ENCODE data around the gene DNAJC10.
"Not testable (repeated sequence)": the region's sequence is repeated elsewhere in the genome, so short reads cannot be mapped to it uniquely, and the experiment has no call there.

The DNAJC10 gene

GRCh38 chr2:182686763-182687162 is 29.3 kb upstream of the DNAJC10 start:
- H3K27me3 ChIP-seq (ENCODE audit: insufficient read depth, low read length); H2AFZ ChIP-seq (ENCODE audit: insufficient read depth, low read length, poor library complexity); H3K4me3 ChIP-seq (ENCODE audit: low read depth, low read length); H3K79me1 ChIP-seq (ENCODE audit: low read length); H3K9ac ChIP-seq (ENCODE audit: low read length); H2BK12ac ChIP-seq (ENCODE audit: low read length); H4K91ac ChIP-seq (ENCODE audit: low read depth, low read length); H3K18ac ChIP-seq (ENCODE audit: low read length); H3K4ac ChIP-seq (ENCODE audit: low read depth, low read length); H3K9me3 ChIP-seq (ENCODE audit: insufficient read depth, low read depth, low read length); H2AK5ac ChIP-seq (ENCODE audit: low read length); H4K12ac ChIP-seq (ENCODE audit: low read depth, low read length); H3K23ac ChIP-seq (ENCODE audit: low read length); H3K36me3 ChIP-seq (ENCODE audit: control insufficient read depth in 1 of 2, insufficient read depth in 2 of 2, low read length in 2 of 2); H3K4me2 ChIP-seq (ENCODE audit: low read length); H3K4me1 ChIP-seq (ENCODE audit: control insufficient read depth in 1 of 2, insufficient read depth in 2 of 2, low read length in 2 of 2); H4K8ac ChIP-seq (ENCODE audit: low read depth, low read length); H2BK5ac ChIP-seq (ENCODE audit: low read depth, low read length, poor library complexity); DNase-seq; H2BK120ac ChIP-seq (ENCODE audit: insufficient read depth, low read length, poor library complexity); H3K27ac ChIP-seq (ENCODE audit: low read depth, low read length); H3K14ac ChIP-seq (ENCODE audit: low read length); H3K79me2 ChIP-seq (ENCODE audit: control insufficient read depth, insufficient read depth, low read length, poor library complexity): not testable (repeated sequence)
- WGBS (ENCODE audit: extremely low coverage, insufficient coverage, insufficient read length): no CpG with 5 or more reads among the region's 10 CpGs

- H3K4me3 ChIP-seq (ENCODE audit: low read depth, low read length): no peak overlapping the region
- H2BK12ac ChIP-seq (ENCODE audit: low read length): no peak overlapping the region
- H3K4me1 ChIP-seq (ENCODE audit: control insufficient read depth in 1 of 2, insufficient read depth in 2 of 2, low read length in 2 of 2): no peaks in the 10 kb centered on the region
- no peak overlapping the region for H4K91ac ChIP-seq (ENCODE audit: low read depth, low read length)
- no peak overlapping the region for H2BK120ac ChIP-seq (ENCODE audit: insufficient read depth, low read length, poor library complexity)
- no peak overlapping the region for H2AK5ac ChIP-seq (ENCODE audit: low read length)
- WGBS (ENCODE audit: extremely low coverage, insufficient coverage, insufficient read length): no CpG with 5 or more reads among the region's 4 CpGs
- H2AFZ ChIP-seq (ENCODE audit: insufficient read depth, low read length, poor library complexity): no peak overlapping the region
- H3K79me2 ChIP-seq (ENCODE audit: control insufficient read depth, insufficient read depth, low read length, poor library complexity): no peaks in the 10 kb centered on the region
- H4K12ac ChIP-seq (ENCODE audit: low read depth, low read length): no peak overlapping the region
- H3K79me1 ChIP-seq (ENCODE audit: low read length): no peaks in the 10 kb centered on the region
- H3K18ac ChIP-seq (ENCODE audit: low read length): no peak overlapping the region
- DNase-seq: no peak
- no peak overlapping the region for H3K14ac ChIP-seq (ENCODE audit: low read length)
- H3K27me3 ChIP-seq (ENCODE audit: insufficient read depth, low read length): no peaks in the 10 kb centered on the region
- no peak overlapping the region for H4K8ac ChIP-seq (ENCODE audit: low read depth, low read length)
- H3K36me3 ChIP-seq (ENCODE audit: control insufficient read depth in 1 of 2, insufficient read depth in 2 of 2, low read length in 2 of 2): no peaks in the 10 kb centered on the region
- no peak overlapping the region for H3K9ac ChIP-seq (ENCODE audit: low read length)
- no peak overlapping the region for H2BK5ac ChIP-seq (ENCODE audit: low read depth, low read length, poor library complexity)
- H3K9me3 ChIP-seq (ENCODE audit: insufficient read depth, low read depth, low read length): no peaks in the 10 kb centered on the region
- no peak overlapping the region for H3K27ac ChIP-seq (ENCODE audit: low read depth, low read length)
- no peak overlapping the region for H3K23ac ChIP-seq (ENCODE audit: low read length)
- no peak overlapping the region for H3K4ac ChIP-seq (ENCODE audit: low read depth, low read length)
- H3K4me2 ChIP-seq (ENCODE audit: low read length): no peak overlapping the region
These were observed 21.9 kb upstream of the DNAJC10 start for GRCh38 chr2:182694189-182694588.

GRCh38 chr2:182695776-182696175 is 20.3 kb upstream of the DNAJC10 start:
- Histone ChIP-seq H2AFZ (ENCODE audit: insufficient read depth, low read length, poor library complexity) (no peak overlapping the region), H3K79me2 (ENCODE audit: control insufficient read depth, insufficient read depth, low read length, poor library complexity) (no peaks in the 10 kb centered on the region), H3K27me3 (ENCODE audit: insufficient read depth, low read length) (no peaks in the 10 kb centered on the region), H4K91ac (ENCODE audit: low read depth, low read length) (no peak overlapping the region), H3K14ac (ENCODE audit: low read length) (no peak overlapping the region), H3K18ac (ENCODE audit: low read length) (no peak overlapping the region), H3K4me2 (ENCODE audit: low read length) (no peak overlapping the region), H2BK5ac (ENCODE audit: low read depth, low read length, poor library complexity) (no peak overlapping the region), H3K4me3 (ENCODE audit: low read depth, low read length) (no peak overlapping the region), H2AK5ac (ENCODE audit: low read length) (no peak overlapping the region), H3K27ac (ENCODE audit: low read depth, low read length) (no peak overlapping the region), H3K4ac (ENCODE audit: low read depth, low read length) (no peak overlapping the region), H3K9ac (ENCODE audit: low read length) (no peak overlapping the region), H4K8ac (ENCODE audit: low read depth, low read length) (no peak overlapping the region), H4K12ac (ENCODE audit: low read depth, low read length) (no peak overlapping the region), H3K79me1 (ENCODE audit: low read length) (no peaks in the 10 kb centered on the region), H3K36me3 (ENCODE audit: control insufficient read depth in 1 of 2, insufficient read depth in 2 of 2, low read length in 2 of 2) (no peaks in the 10 kb centered on the region), H2BK120ac (ENCODE audit: insufficient read depth, low read length, poor library complexity) (no peak overlapping the region), H3K4me1 (ENCODE audit: control insufficient read depth in 1 of 2, insufficient read depth in 2 of 2, low read length in 2 of 2) (no peaks in the 10 kb centered on the region), H3K9me3 (ENCODE audit: insufficient read depth, low read depth, low read length) (no peaks in the 10 kb centered on the region), H3K23ac (ENCODE audit: low read length) (no peak overlapping the region), H2BK12ac (ENCODE audit: low read length) (no peak overlapping the region)
- peak; percentile 9 to 68 for DNase-seq
- no CpG with 5 or more reads among the region's 2 CpGs for WGBS (ENCODE audit: extremely low coverage, insufficient coverage, insufficient read length)

GRCh38 chr2:182698671-182699070 is 17.4 kb upstream of the DNAJC10 start:
- Histone ChIP-seq H3K79me1 (ENCODE audit: low read length) (no peaks in the 10 kb centered on the region), H3K27me3 (ENCODE audit: insufficient read depth, low read length) (no peaks in the 10 kb centered on the region), H2BK12ac (ENCODE audit: low read length) (no peak overlapping the region), H3K4me2 (ENCODE audit: low read length) (no peak overlapping the region), H3K36me3 (ENCODE audit: control insufficient read depth in 1 of 2, insufficient read depth in 2 of 2, low read length in 2 of 2) (no peaks in the 10 kb centered on the region), H3K9ac (ENCODE audit: low read length) (no peak overlapping the region), H2BK5ac (ENCODE audit: low read depth, low read length, poor library complexity) (no peak overlapping the region), H3K4ac (ENCODE audit: low read depth, low read length) (no peak overlapping the region), H2AK5ac (ENCODE audit: low read length) (no peak overlapping the region), H4K8ac (ENCODE audit: low read depth, low read length) (no peak overlapping the region), H4K91ac (ENCODE audit: low read depth, low read length) (no peak overlapping the region), H3K4me1 (ENCODE audit: control insufficient read depth in 1 of 2, insufficient read depth in 2 of 2, low read length in 2 of 2) (no peaks in the 10 kb centered on the region), H2BK120ac (ENCODE audit: insufficient read depth, low read length, poor library complexity) (no peak overlapping the region), H4K12ac (ENCODE audit: low read depth, low read length) (no peak overlapping the region), H2AFZ (ENCODE audit: insufficient read depth, low read length, poor library complexity) (no peak overlapping the region), H3K9me3 (ENCODE audit: insufficient read depth, low read depth, low read length) (no peaks in the 10 kb centered on the region), H3K79me2 (ENCODE audit: control insufficient read depth, insufficient read depth, low read length, poor library complexity) (no peaks in the 10 kb centered on the region), H3K14ac (ENCODE audit: low read length) (no peak overlapping the region), H3K23ac (ENCODE audit: low read length) (no peak overlapping the region), H3K27ac (ENCODE audit: low read depth, low read length) (no peak overlapping the region), H3K18ac (ENCODE audit: low read length) (no peak overlapping the region), H3K4me3 (ENCODE audit: low read depth, low read length) (no peak overlapping the region)
- WGBS (ENCODE audit: extremely low coverage, insufficient coverage, insufficient read length): no CpG with 5 or more reads among the region's 3 CpGs
- DNase-seq: no peak
